Measurements from ENCODE around the gene CWF19L2.

Gene CWF19L2

GRCh38 chr11:107337917-107338316 lies 119.7 kb downstream of the CWF19L2 start:
- no peaks in the 10 kb centered on the region for H3K79me2 ChIP-seq (ENCODE audit: insufficient read depth, low read depth)
- H3K4me1 ChIP-seq (ENCODE audit: low read depth, poor library complexity, severe bottlenecking): no peaks in the 10 kb centered on the region
- H3K9ac ChIP-seq: no peak overlapping the region
- H3K27ac ChIP-seq: no peak overlapping the region
- H3K27me3 ChIP-seq (ENCODE audit: insufficient read depth, low read depth): no peaks in the 10 kb centered on the region
- TF ChIP-seq CTCF (conservative IDR thresholded peaks at IDR 0.05; ENCODE audit: low read depth, low read length): no peak
- no peak overlapping the region for H3K4me2 ChIP-seq
- no peaks in the 10 kb centered on the region for H3K36me3 ChIP-seq (ENCODE audit: insufficient read depth)
- no peak overlapping the region for H3K4me3 ChIP-seq (IDR thresholded peaks at IDR 0.05; ENCODE audit: insufficient read depth, low read depth, low read length)
- no peaks in the 10 kb centered on the region for H4K20me1 ChIP-seq (ENCODE audit: insufficient read depth)
- no peak overlapping the region for H2AFZ ChIP-seq (ENCODE audit: low read depth)

GRCh38 chr11:107331728-107332127 lies 125.9 kb downstream of the CWF19L2 start:
- H3K4me3 ChIP-seq (IDR thresholded peaks at IDR 0.05; ENCODE audit: insufficient read depth, low read depth, low read length): no peak overlapping the region

GRCh38 chr11:107329164-107329563 lies 128.5 kb downstream of the CWF19L2 start:
- no peaks in the 10 kb centered on the region for H3K36me3 ChIP-seq (ENCODE audit: insufficient read depth)
- no peak overlapping the region for H3K4me2 ChIP-seq
- no peak overlapping the region for H2AFZ ChIP-seq (ENCODE audit: low read depth)
- H3K79me2 ChIP-seq (ENCODE audit: insufficient read depth, low read depth): no peaks in the 10 kb centered on the region
- no peak for TF ChIP-seq CTCF (conservative IDR thresholded peaks at IDR 0.05; ENCODE audit: low read depth, low read length)
- H4K20me1 ChIP-seq (ENCODE audit: insufficient read depth): no peaks in the 10 kb centered on the region
- no peak overlapping the region for H3K27ac ChIP-seq
- H3K4me3 ChIP-seq (IDR thresholded peaks at IDR 0.05; ENCODE audit: insufficient read depth, low read depth, low read length): no peak overlapping the region
- H3K27me3 ChIP-seq (ENCODE audit: insufficient read depth, low read depth): no peaks in the 10 kb centered on the region
- H3K9ac ChIP-seq: no peak overlapping the region
- no peaks in the 10 kb centered on the region for H3K4me1 ChIP-seq (ENCODE audit: low read depth, poor library complexity, severe bottlenecking)

More at GRCh38 chr11:107331728-107332127, 125.9 kb downstream of the CWF19L2 start:
- Histone ChIP-seq H3K27ac (no peak overlapping the region), H3K4me1 (ENCODE audit: low read depth, poor library complexity, severe bottlenecking) (no peaks in the 10 kb centered on the region), H2AFZ (ENCODE audit: low read depth) (no peak overlapping the region), H3K79me2 (ENCODE audit: insufficient read depth, low read depth) (no peaks in the 10 kb centered on the region), H3K9ac (no peak overlapping the region), H4K20me1 (ENCODE audit: insufficient read depth) (no peaks in the 10 kb centered on the region), H3K27me3 (ENCODE audit: insufficient read depth, low read depth) (no peaks in the 10 kb centered on the region), H3K36me3 (ENCODE audit: insufficient read depth) (no peaks in the 10 kb centered on the region), H3K4me2 (no peak overlapping the region)
- TF ChIP-seq CTCF (conservative IDR thresholded peaks at IDR 0.05; ENCODE audit: low read depth, low read length): no peak

- no peak overlapping the region for H3K9ac ChIP-seq
- no peaks in the 10 kb centered on the region for H3K4me1 ChIP-seq (ENCODE audit: low read depth, poor library complexity, severe bottlenecking)
- H3K4me2 ChIP-seq: no peak overlapping the region
- H3K4me3 ChIP-seq (IDR thresholded peaks at IDR 0.05; ENCODE audit: insufficient read depth, low read depth, low read length): no peak overlapping the region
- H3K27me3 ChIP-seq (ENCODE audit: insufficient read depth, low read depth): no peaks in the 10 kb centered on the region
- no peak overlapping the region for H3K27ac ChIP-seq
- H2AFZ ChIP-seq (ENCODE audit: low read depth): no peak overlapping the region
- no peaks in the 10 kb centered on the region for H3K79me2 ChIP-seq (ENCODE audit: insufficient read depth, low read depth)
- no peak for TF ChIP-seq CTCF (conservative IDR thresholded peaks at IDR 0.05; ENCODE audit: low read depth, low read length)
- no peaks in the 10 kb centered on the region for H4K20me1 ChIP-seq (ENCODE audit: insufficient read depth)
- no peaks in the 10 kb centered on the region for H3K36me3 ChIP-seq (ENCODE audit: insufficient read depth)
Measured at GRCh38 chr11:107316426-107316825, 141.2 kb downstream of the CWF19L2 start.
